NT2/D1 (cell line): Measurements from ENCODE around the gene MAST4.

Experiments
- DNase-seq: peaks from one replicate; pipeline ENCODE4 v3.0.0-alpha.2; 2011; ENCODE audit warnings: low read depth, low spot score
- H3K27me3 ChIP-seq: 2 replicates; pipeline ENCODE4 v1.6.0; 2011; ENCODE audit warnings: mild to moderate bottlenecking; ENCODE audit not compliant: insufficient read length, insufficient read depth
- H3K36me3 ChIP-seq: 2 replicates; pipeline ENCODE4 v1.6.1; 2011; ENCODE audit warnings: mild to moderate bottlenecking, low read length, mixed read lengths; ENCODE audit not compliant: insufficient read depth, insufficient read length
- H3K4me1 ChIP-seq: 2 replicates; pipeline ENCODE4 v1.5.1; 2011; ENCODE audit not compliant: insufficient read depth, insufficient read length
- H3K4me3 ChIP-seq: 2 replicates; pipeline ENCODE4 v1.5.1; 2011; ENCODE audit warnings: low read depth; ENCODE audit not compliant: insufficient read length
- H3K9ac ChIP-seq: 2 replicates; pipeline ENCODE4 v1.6.0; 2011; ENCODE audit warnings: low read depth; ENCODE audit not compliant: insufficient read length
- H3K9me3 ChIP-seq: 2 replicates; pipeline ENCODE4 v1.5.1; 2011; ENCODE audit warnings: mild to moderate bottlenecking, low read length; ENCODE audit not compliant: insufficient read depth
- SUZ12 ChIP-seq: IDR thresholded peaks from 2 replicates; pipeline ENCODE4 v1.6.1; 2011; ENCODE audit not compliant: insufficient read length, insufficient read depth; ENCODE audit errors: extremely low read depth
- YY1 ChIP-seq: IDR thresholded peaks from 2 replicates; pipeline ENCODE4 v1.6.1; 2011; ENCODE audit not compliant: insufficient read length, insufficient read depth
- ZNF274 ChIP-seq: IDR thresholded peaks from 2 replicates; pipeline ENCODE4 v1.6.1; 2011; ENCODE audit warnings: mild to moderate bottlenecking, low read depth, low read length

MAST4 gene

GRCh38 chr5:67135381-67135984, 539.3 kb downstream of the MAST4 start:
- DNase-seq = no peak
- TF ChIP-seq YY1 (no peak), ZNF274 (no peak), SUZ12 (no peak)
- no peaks in the 10 kb centered on the region for H3K9me3 ChIP-seq
- no peak overlapping the region for H3K4me3 ChIP-seq
- peaks cover 2% of the 10 kb centered on the region for H3K36me3 ChIP-seq
- no peak overlapping the region for H3K9ac ChIP-seq
- no peaks in the 10 kb centered on the region for H3K4me1 ChIP-seq
- no peaks in the 10 kb centered on the region for H3K27me3 ChIP-seq

GRCh38 chr5:67139030-67139429, 542.8 kb downstream of the MAST4 start:
- no peak for TF ChIP-seq ZNF274
- no peak for TF ChIP-seq YY1
- TF ChIP-seq SUZ12 = no peak
- H3K4me3 ChIP-seq = no peak overlapping the region
- H3K9ac ChIP-seq = no peak overlapping the region
- H3K27me3 ChIP-seq = no peaks in the 10 kb centered on the region
- no peaks in the 10 kb centered on the region for H3K4me1 ChIP-seq
- no peaks in the 10 kb centered on the region for H3K9me3 ChIP-seq
- H3K36me3 ChIP-seq = peaks cover 14% of the 10 kb centered on the region
- no peak for DNase-seq

- no peak overlapping the region for H3K9ac ChIP-seq
- H3K36me3 ChIP-seq = peaks cover 21% of the 10 kb centered on the region
- no peak overlapping the region for H3K4me3 ChIP-seq
- no peaks in the 10 kb centered on the region for H3K4me1 ChIP-seq
- H3K27me3 ChIP-seq = no peaks in the 10 kb centered on the region
- TF ChIP-seq SUZ12 = no peak
- TF ChIP-seq ZNF274 = no peak
- no peak for TF ChIP-seq YY1
- no peak for DNase-seq
- no peaks in the 10 kb centered on the region for H3K9me3 ChIP-seq
Measured at GRCh38 chr5:67140413-67140812, 544.2 kb downstream of the MAST4 start.

GRCh38 chr5:67141644-67142043, 545.5 kb downstream of the MAST4 start:
- no peaks in the 10 kb centered on the region for H3K9me3 ChIP-seq
- no peak for DNase-seq
- no peak overlapping the region for H3K4me3 ChIP-seq
- peaks cover 21% of the 10 kb centered on the region for H3K36me3 ChIP-seq
- TF ChIP-seq YY1 (no peak), ZNF274 (no peak), SUZ12 (no peak)
- no peaks in the 10 kb centered on the region for H3K27me3 ChIP-seq
- no peaks in the 10 kb centered on the region for H3K4me1 ChIP-seq
- no peak overlapping the region for H3K9ac ChIP-seq

GRCh38 chr5:67142816-67143215, 546.6 kb downstream of the MAST4 start:
- Histone ChIP-seq H3K9me3 (no peaks in the 10 kb centered on the region), H3K4me1 (no peaks in the 10 kb centered on the region), H3K4me3 (no peak overlapping the region), H3K27me3 (no peaks in the 10 kb centered on the region), H3K36me3 (peaks cover 21% of the 10 kb centered on the region), H3K9ac (no peak overlapping the region)
- no peak for TF ChIP-seq YY1
- DNase-seq = no peak

- TF ChIP-seq ZNF274 = no peak
- no peak for TF ChIP-seq SUZ12
- no peak for TF ChIP-seq YY1
- Histone ChIP-seq H3K36me3 (peaks cover 21% of the 10 kb centered on the region), H3K4me3 (no peak overlapping the region), H3K27me3 (no peaks in the 10 kb centered on the region), H3K4me1 (no peaks in the 10 kb centered on the region), H3K9ac (no peak overlapping the region), H3K9me3 (no peaks in the 10 kb centered on the region)
- no peak for DNase-seq
Measured at GRCh38 chr5:67143549-67143948, 547.4 kb downstream of the MAST4 start.

- Histone ChIP-seq H3K9me3 (no peaks in the 10 kb centered on the region), H3K9ac (no peak overlapping the region), H3K4me3 (no peak overlapping the region), H3K4me1 (no peaks in the 10 kb centered on the region), H3K27me3 (no peaks in the 10 kb centered on the region), H3K36me3 (peaks cover 21% of the 10 kb centered on the region)
- no peak for DNase-seq
- TF ChIP-seq ZNF274 (no peak), YY1 (no peak), SUZ12 (no peak)
Measured at GRCh38 chr5:67144183-67144639, 548.0 kb downstream of the MAST4 start.
